Skin of body (tissue), 2 donors: Measurements from ENCODE around the gene LCT. TPM values are rescaled to one million over a fixed set of nuclear protein-coding genes. Genes with fewer than 3 reads are reported as not detected.
"Not testable (repeated sequence)": the region's sequence is repeated elsewhere in the genome, so short reads cannot be mapped to it uniquely, and the experiment has no call there.

ENCODE experiments used
- DNase-seq: peaks from one replicate; lab custom pipeline; 2025; lab: John Stamatoyannopoulos, UW
- total RNA-seq: library from RNA; depleted of rRNA; stranded (reverse); fragments of >200 nt; gene quantifications from one replicate; pipeline ENCODE4 v1.2.3, GENCODE V29; 2014

LCT gene
- total RNA-seq: under 0.01 TPM

- no peak for DNase-seq
Measured at GRCh38 chr2:135836596-135837270, at the start of gene LCT. Gene LCT (minus strand): TSS chr2:135837184. CDS start chr2:135837169, 15 bp downstream.

GRCh38 chr2:135885709-135886108 is 48.7 kb upstream of the LCT start:
- DNase-seq: no peak

- no peak for DNase-seq
Measured at GRCh38 chr2:135882415-135882814, 45.4 kb upstream of the LCT start.

GRCh38 chr2:135876770-135877169 is 39.8 kb upstream of the LCT start:
- DNase-seq: not testable (repeated sequence)

- DNase-seq: peak; percentile 99
Measured at GRCh38 chr2:135876066-135876711, 39.2 kb upstream of the LCT start, which contains the start of gene MCM6. Gene MCM6 (minus strand): TSS chr2:135876443. CDS start chr2:135876365, 78 bp downstream.

- peak; percentile 11 for DNase-seq
Measured at GRCh38 chr2:135875491-135876065, 38.6 kb upstream of the LCT start.

GRCh38 chr2:135874777-135875365 is 37.9 kb upstream of the LCT start:
- no peak for DNase-seq

- no peak for DNase-seq
Measured at GRCh38 chr2:135870571-135870970, 33.6 kb upstream of the LCT start.

GRCh38 chr2:135863233-135863632 is 26.2 kb upstream of the LCT start:
- DNase-seq: no peak

- no peak for DNase-seq
Measured at GRCh38 chr2:135862718-135863117, 25.7 kb upstream of the LCT start.

- no peak for DNase-seq
Measured at GRCh38 chr2:135853401-135853800, 16.4 kb upstream of the LCT start.

- DNase-seq: no peak
Measured at GRCh38 chr2:135851858-135852257, 14.9 kb upstream of the LCT start.

GRCh38 chr2:135850892-135851668 is 14.1 kb upstream of the LCT start:
- DNase-seq: no peak

GRCh38 chr2:135849087-135849486 is 12.1 kb upstream of the LCT start:
- no peak for DNase-seq

- DNase-seq: no peak
Measured at GRCh38 chr2:135845997-135846396, 9.0 kb upstream of the LCT start.

GRCh38 chr2:135845257-135845656 is 8.3 kb upstream of the LCT start:
- no peak for DNase-seq

- no peak for DNase-seq
Measured at GRCh38 chr2:135844301-135844895, 7.4 kb upstream of the LCT start.

- no peak for DNase-seq
Measured at GRCh38 chr2:135843671-135844070, 6.7 kb upstream of the LCT start.

GRCh38 chr2:135840601-135841000 is 3.6 kb upstream of the LCT start:
- DNase-seq: no peak

- no peak for DNase-seq
Measured at GRCh38 chr2:135839713-135840112, 2.7 kb upstream of the LCT start.

GRCh38 chr2:135838502-135838901 is 1.5 kb upstream of the LCT start:
- DNase-seq: no peak
